Progenitor cell of endocrine pancreas (in vitro differentiated cells): Measurements from ENCODE around the gene TECPR1. TPM values are rescaled to one million over a fixed set of nuclear protein-coding genes. Genes with fewer than 3 reads are reported as not detected.

Source experiments
- DNase-seq: peaks from one replicate; pipeline ENCODE4 v3.0.0; 2021; ENCODE audit warnings: low spot score; ENCODE audit not compliant: unreplicated experiment
- H3K27ac Mint-ChIP-seq: 2 replicates; pipeline ENCODE4 v1.8.0; 2021; ENCODE audit warnings: mild to moderate bottlenecking, moderate library complexity, mixed read lengths
- H3K27me3 Mint-ChIP-seq: 2 replicates; pipeline ENCODE4 v1.8.0; 2021; ENCODE audit warnings: mixed read lengths
- H3K36me3 Mint-ChIP-seq: 2 replicates; pipeline ENCODE4 v1.8.0; 2022; ENCODE audit warnings: mixed read lengths; ENCODE audit not compliant: insufficient read depth
- H3K4me1 Mint-ChIP-seq: 2 replicates; pipeline ENCODE4 v1.8.0; 2021; ENCODE audit warnings: low read depth, mixed read lengths
- H3K4me3 Mint-ChIP-seq: 2 replicates; pipeline ENCODE4 v1.8.0; 2021; ENCODE audit warnings: low read depth, mild to moderate bottlenecking, moderate library complexity, mixed read lengths
- H3K9me3 Mint-ChIP-seq: 2 replicates; pipeline ENCODE4 v1.8.0; 2021; ENCODE audit warnings: low read depth, mixed read lengths
- CTCF ChIP-seq: fragments of 200-600 bp; sonication (generic); IDR thresholded peaks from one replicate; pipeline ENCODE4 v1.5.0; 2021; ENCODE audit warnings: antibody characterized with exemption, mild to moderate bottlenecking; ENCODE audit not compliant: unreplicated experiment
- total RNA-seq: library from RNA; stranded (reverse); gene quantifications from 2 replicates; pipeline ENCODE4 v1.2.1, GENCODE V29; 2021

The TECPR1 gene
- total RNA-seq, 1 donor from 2014 or later, result 41.6 TPM

- Mint-ChIP-seq H3K27me3 (no peaks in the 10 kb centered on the region), H3K4me3 (no peak overlapping the region), H3K36me3 (peaks cover 19% of the 10 kb centered on the region), H3K27ac (no peak overlapping the region), H3K9me3 (no peaks in the 10 kb centered on the region), H3K4me1 (peaks cover 3% of the 10 kb centered on the region)
- no peak for DNase-seq
- TF ChIP-seq CTCF, result no peak
Observed at GRCh38 chr7:98206451-98207330, 45.3 kb downstream of the TECPR1 start.

- H3K27ac Mint-ChIP-seq, result peak overlapping the region; percentile 77
- H3K36me3 Mint-ChIP-seq, result peaks cover 19% of the 10 kb centered on the region
- no peak for TF ChIP-seq CTCF
- H3K27me3 Mint-ChIP-seq, result no peaks in the 10 kb centered on the region
- H3K4me1 Mint-ChIP-seq, result peaks cover 3% of the 10 kb centered on the region
- no peak for DNase-seq
- H3K4me3 Mint-ChIP-seq, result no peak overlapping the region
- H3K9me3 Mint-ChIP-seq, result no peaks in the 10 kb centered on the region
Observed at GRCh38 chr7:98205162-98205845, 46.7 kb downstream of the TECPR1 start.

- TF ChIP-seq CTCF, result no peak
- H3K4me1 Mint-ChIP-seq, result peaks cover 3% of the 10 kb centered on the region
- H3K27ac Mint-ChIP-seq, result peak overlapping the region; percentile 45
- peaks cover 21% of the 10 kb centered on the region for H3K36me3 Mint-ChIP-seq
- no peaks in the 10 kb centered on the region for H3K9me3 Mint-ChIP-seq
- H3K27me3 Mint-ChIP-seq, result no peaks in the 10 kb centered on the region
- H3K4me3 Mint-ChIP-seq, result no peak overlapping the region
- no peak for DNase-seq
Observed at GRCh38 chr7:98204670-98205069, 47.4 kb downstream of the TECPR1 start.

GRCh38 chr7:98203964-98204605 is 47.9 kb downstream of the TECPR1 start:
- DNase-seq, result no peak
- H3K4me1 Mint-ChIP-seq, result peaks cover 3% of the 10 kb centered on the region
- TF ChIP-seq CTCF, result no peak
- peak overlapping the region; percentile 29 for H3K27ac Mint-ChIP-seq
- H3K27me3 Mint-ChIP-seq, result no peaks in the 10 kb centered on the region
- H3K36me3 Mint-ChIP-seq, result peaks cover 24% of the 10 kb centered on the region
- no peaks in the 10 kb centered on the region for H3K9me3 Mint-ChIP-seq
- H3K4me3 Mint-ChIP-seq, result no peak overlapping the region

GRCh38 chr7:98203261-98203963 is 48.6 kb downstream of the TECPR1 start:
- H3K36me3 Mint-ChIP-seq, result peaks cover 26% of the 10 kb centered on the region
- H3K9me3 Mint-ChIP-seq, result no peaks in the 10 kb centered on the region
- H3K27me3 Mint-ChIP-seq, result no peaks in the 10 kb centered on the region
- DNase-seq, result no peak
- TF ChIP-seq CTCF, result no peak
- H3K4me3 Mint-ChIP-seq, result no peak overlapping the region
- peaks cover 3% of the 10 kb centered on the region for H3K4me1 Mint-ChIP-seq
- H3K27ac Mint-ChIP-seq, result no peak overlapping the region
